ENCODE data around the gene FOXB2. TPM values are rescaled to one million over a fixed set of nuclear protein-coding genes. Genes with fewer than 3 reads are reported as not detected.

FOXB2 gene
- total RNA-seq, 4 donors from 2014 or later: not detected

- no peak for DNase-seq
- in situ Hi-C loops (cut with MboI; ENCODE audit: low pct_ligation_motif_present in 1 of 4, low pct_unique_long_range_greater_than_20kb in 1 of 4, low sequenced_read_pairs in 3 of 4): loop anchor here in 3 of 4 donors (25.0 kb wide), 2 partner anchors 561 to 586 kb away; partner anchors contain the start of gene GCNT1 (in 1 of the 3)
- Histone ChIP-seq H3K4me3 (no peak overlapping the region), H3K27ac (no peak overlapping the region), H3K36me3 (no peaks in the 10 kb centered on the region), H3K27me3 (peaks cover 100% of the 10 kb centered on the region), H3K4me1 (peaks cover 7 to 42% (median 16%) of the 10 kb centered on the region in 4 donors), H3K9me3 (no peaks in the 10 kb centered on the region)
- TF ChIP-seq, protein P1, sequence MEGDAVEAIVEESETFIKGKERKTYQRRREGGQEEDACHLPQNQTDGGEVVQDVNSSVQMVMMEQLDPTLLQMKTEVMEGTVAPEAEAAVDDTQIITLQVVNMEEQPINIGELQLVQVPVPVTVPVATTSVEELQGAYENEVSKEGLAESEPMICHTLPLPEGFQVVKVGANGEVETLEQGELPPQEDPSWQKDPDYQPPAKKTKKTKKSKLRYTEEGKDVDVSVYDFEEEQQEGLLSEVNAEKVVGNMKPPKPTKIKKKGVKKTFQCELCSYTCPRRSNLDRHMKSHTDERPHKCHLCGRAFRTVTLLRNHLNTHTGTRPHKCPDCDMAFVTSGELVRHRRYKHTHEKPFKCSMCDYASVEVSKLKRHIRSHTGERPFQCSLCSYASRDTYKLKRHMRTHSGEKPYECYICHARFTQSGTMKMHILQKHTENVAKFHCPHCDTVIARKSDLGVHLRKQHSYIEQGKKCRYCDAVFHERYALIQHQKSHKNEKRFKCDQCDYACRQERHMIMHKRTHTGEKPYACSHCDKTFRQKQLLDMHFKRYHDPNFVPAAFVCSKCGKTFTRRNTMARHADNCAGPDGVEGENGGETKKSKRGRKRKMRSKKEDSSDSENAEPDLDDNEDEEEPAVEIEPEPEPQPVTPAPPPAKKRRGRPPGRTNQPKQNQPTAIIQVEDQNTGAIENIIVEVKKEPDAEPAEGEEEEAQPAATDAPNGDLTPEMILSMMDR (IDR thresholded peaks at IDR 0.05): no peak
- TF ChIP-seq POLR2A (IDR thresholded peaks at IDR 0.05) (no peak), EP300 (IDR thresholded peaks at IDR 0.05; ENCODE audit: low read depth) (no peak), POLR2AphosphoS5 (IDR thresholded peaks at IDR 0.05) (no peak)
- intact Hi-C loops (cut with DNase I; ENCODE audit: low total_unique reads): no loop called here
- WGBS, 2 donors (ENCODE audit: low coverage in 1 of 2): 3% methylated on average over 32 of the region's 43 CpGs; no CpG with 5 or more reads in 1 of the 2 donors
Measured at GRCh38 chr9:77022783-77023440, 3.5 kb downstream of the FOXB2 start.

- Histone ChIP-seq H3K9me3 (no peaks in the 10 kb centered on the region), H3K36me3 (no peaks in the 10 kb centered on the region), H3K27ac (no peak overlapping the region), H3K27me3 (peaks cover 100% of the 10 kb centered on the region), H3K4me1 (peaks cover 7 to 35% (median 13%) of the 10 kb centered on the region in 4 donors), H3K4me3 (no peak overlapping the region)
- TF ChIP-seq POLR2A (IDR thresholded peaks at IDR 0.05): no peak
- TF ChIP-seq EP300 (IDR thresholded peaks at IDR 0.05; ENCODE audit: low read depth): no peak
- TF ChIP-seq, protein P1 (IDR thresholded peaks at IDR 0.05): no peak
- no peak for TF ChIP-seq POLR2AphosphoS5 (IDR thresholded peaks at IDR 0.05)
- intact Hi-C loops (cut with DNase I; ENCODE audit: low total_unique reads): no loop called here
- in situ Hi-C loops (cut with MboI; ENCODE audit: low pct_ligation_motif_present in 1 of 4, low pct_unique_long_range_greater_than_20kb in 1 of 4, low sequenced_read_pairs in 3 of 4): loop anchor here in 3 of 4 donors (25.0 kb wide), 2 partner anchors 561 to 586 kb away; partner anchors contain the start of gene GCNT1 (in 1 of the 3)
- 47 to 54% methylated on average over 3 to 10 of the region's 10 CpGs for WGBS, 2 donors (ENCODE audit: low coverage in 1 of 2)
- DNase-seq: no peak
Measured at GRCh38 chr9:77023726-77024125, 4.3 kb downstream of the FOXB2 start.

GRCh38 chr9:77024776-77025545 lies 5.5 kb downstream of the FOXB2 start:
- Histone ChIP-seq H3K36me3 (no peaks in the 10 kb centered on the region), H3K4me1 (peaks cover 5 to 24% (median 11%) of the 10 kb centered on the region in 4 donors), H3K27ac (no peak overlapping the region), H3K27me3 (peaks cover 87% of the 10 kb centered on the region), H3K4me3 (no peak overlapping the region), H3K9me3 (no peaks in the 10 kb centered on the region)
- WGBS, 2 donors (ENCODE audit: low coverage in 1 of 2): 86 to 89% methylated on average over 3 of the region's 3 CpGs
- TF ChIP-seq, protein P1 (IDR thresholded peaks at IDR 0.05): no peak
- TF ChIP-seq EP300 (IDR thresholded peaks at IDR 0.05; ENCODE audit: low read depth) (no peak), POLR2AphosphoS5 (IDR thresholded peaks at IDR 0.05) (no peak), POLR2A (IDR thresholded peaks at IDR 0.05) (no peak)
- no peak for DNase-seq
- intact Hi-C loops (cut with DNase I; ENCODE audit: low total_unique reads): no loop called here
- in situ Hi-C loops (cut with MboI; ENCODE audit: low pct_ligation_motif_present in 1 of 4, low pct_unique_long_range_greater_than_20kb in 1 of 4, low sequenced_read_pairs in 3 of 4): loop anchor here in 3 of 4 donors (25.0 kb wide), 2 partner anchors 563 to 588 kb away; partner anchors contain the start of gene GCNT1 (in 1 of the 3)

- no peak overlapping the region for H3K27ac ChIP-seq
- no peak for TF ChIP-seq EP300 (IDR thresholded peaks at IDR 0.05; ENCODE audit: low read depth)
- TF ChIP-seq POLR2A (IDR thresholded peaks at IDR 0.05): no peak
- no peak for TF ChIP-seq POLR2AphosphoS5 (IDR thresholded peaks at IDR 0.05)
- TF ChIP-seq, protein P1 (IDR thresholded peaks at IDR 0.05): no peak
- in situ Hi-C loops (cut with MboI; ENCODE audit: low pct_ligation_motif_present in 1 of 4, low pct_unique_long_range_greater_than_20kb in 1 of 4, low sequenced_read_pairs in 3 of 4): no loop called here
- H3K4me1 ChIP-seq: no peaks in the 10 kb centered on the region
- H3K4me3 ChIP-seq: no peak overlapping the region
- intact Hi-C loops (cut with DNase I; ENCODE audit: low total_unique reads): no loop called here
- peaks cover 52% of the 10 kb centered on the region for H3K27me3 ChIP-seq
- no peaks in the 10 kb centered on the region for H3K36me3 ChIP-seq
- WGBS, 2 donors (ENCODE audit: low coverage in 1 of 2): 58 to 66% methylated on average over 2 to 3 of the region's 3 CpGs
- no peak for DNase-seq
- H3K9me3 ChIP-seq: no peaks in the 10 kb centered on the region
Measured at GRCh38 chr9:77028478-77028877, 9.0 kb downstream of the FOXB2 start.

All from transverse colon (tissue), 4 donors.